ENCODE measurements around the gene KTI12.
A peak's percentile ranks its signal among the peaks of the same experiment; 100 is the strongest.
"Not testable (repeated sequence)": the region's sequence is repeated elsewhere in the genome, so short reads cannot be mapped to it uniquely, and the experiment has no call there.

Gene KTI12

DNA sequence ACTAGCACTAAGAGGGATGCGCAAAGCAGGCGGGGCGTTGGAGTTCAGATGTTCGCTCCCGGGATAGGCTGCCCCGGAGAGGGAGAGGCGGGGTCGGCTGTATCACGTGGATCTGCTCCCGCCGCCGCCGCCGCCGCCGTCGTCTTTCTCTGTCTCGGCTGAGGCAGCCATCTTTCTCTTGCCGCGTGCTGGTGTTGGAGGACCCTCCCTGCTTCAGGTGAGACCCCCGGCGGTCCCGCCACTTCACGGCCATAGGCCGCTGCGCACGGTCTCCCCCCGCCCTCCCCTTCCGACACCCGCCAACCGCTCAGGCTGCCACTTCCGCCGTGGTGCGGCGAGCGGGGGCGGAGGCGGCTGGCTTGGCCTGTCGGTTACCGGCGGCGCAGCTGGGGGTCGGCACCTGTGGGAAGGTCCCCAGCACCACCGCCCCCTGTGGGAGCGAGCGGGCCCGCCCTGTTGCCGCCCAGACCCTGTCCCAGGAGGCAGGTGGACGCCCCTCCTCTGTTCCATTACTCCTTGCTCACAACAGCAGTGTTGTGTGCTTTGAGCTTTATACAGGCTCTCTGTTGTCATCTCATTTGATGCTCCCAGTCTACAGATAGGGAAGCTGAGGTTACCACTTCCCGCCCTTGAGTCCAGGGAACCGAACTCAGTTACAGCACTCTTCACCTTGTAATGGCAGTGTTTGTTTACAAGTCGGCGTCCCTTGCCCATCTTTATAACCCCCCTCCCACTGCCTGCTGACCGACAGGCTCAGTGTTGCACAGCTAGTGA lies 22.7 kb upstream of the KTI12 start, which contains the start of gene BTF3L4:
TSS of gene BTF3L4 (plus strand) at position 133 of the 774 bp plus-strand sequence. CDS start 3,553 bp downstream, outside the sequence.
- Histone ChIP-seq H3K4me1 (ENCODE audit: control insufficient read depth, insufficient read depth, low read length) (peaks cover 13% of the 10 kb centered on the region), H3K36me3 (ENCODE audit: control insufficient read depth, insufficient read depth, low read length) (peaks cover 8% of the 10 kb centered on the region), H3K27me3 (ENCODE audit: control insufficient read depth, insufficient read depth, low read length) (no peaks in the 10 kb centered on the region), H3K9ac (ENCODE audit: low read depth, low read length) (peak within 1 kb of the TSS; percentile 91), H3K4me3 (ENCODE audit: low read depth, low read length) (peak within 1 kb of the TSS; percentile 94), H3K9me3 (ENCODE audit: control insufficient read depth, insufficient read depth, low read length) (no peaks in the 10 kb centered on the region)

DNA sequence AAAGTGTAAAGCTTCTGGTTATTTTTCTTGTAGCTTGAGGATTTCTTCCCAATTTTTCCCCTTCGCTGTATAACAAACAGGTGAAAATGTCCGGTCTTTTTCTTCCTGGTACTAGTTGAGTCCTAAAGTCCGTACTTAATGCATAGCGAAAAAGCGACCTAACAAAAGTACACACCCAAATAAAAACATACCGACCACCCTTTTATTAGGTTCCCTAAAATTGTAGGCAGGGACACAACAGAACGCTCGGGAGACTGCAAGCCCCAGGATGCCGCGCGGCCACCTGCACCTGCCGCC lies 22.2 kb upstream of the KTI12 start:
- no peaks in the 10 kb centered on the region for H3K27me3 ChIP-seq (ENCODE audit: control insufficient read depth, insufficient read depth, low read length)

DNA sequence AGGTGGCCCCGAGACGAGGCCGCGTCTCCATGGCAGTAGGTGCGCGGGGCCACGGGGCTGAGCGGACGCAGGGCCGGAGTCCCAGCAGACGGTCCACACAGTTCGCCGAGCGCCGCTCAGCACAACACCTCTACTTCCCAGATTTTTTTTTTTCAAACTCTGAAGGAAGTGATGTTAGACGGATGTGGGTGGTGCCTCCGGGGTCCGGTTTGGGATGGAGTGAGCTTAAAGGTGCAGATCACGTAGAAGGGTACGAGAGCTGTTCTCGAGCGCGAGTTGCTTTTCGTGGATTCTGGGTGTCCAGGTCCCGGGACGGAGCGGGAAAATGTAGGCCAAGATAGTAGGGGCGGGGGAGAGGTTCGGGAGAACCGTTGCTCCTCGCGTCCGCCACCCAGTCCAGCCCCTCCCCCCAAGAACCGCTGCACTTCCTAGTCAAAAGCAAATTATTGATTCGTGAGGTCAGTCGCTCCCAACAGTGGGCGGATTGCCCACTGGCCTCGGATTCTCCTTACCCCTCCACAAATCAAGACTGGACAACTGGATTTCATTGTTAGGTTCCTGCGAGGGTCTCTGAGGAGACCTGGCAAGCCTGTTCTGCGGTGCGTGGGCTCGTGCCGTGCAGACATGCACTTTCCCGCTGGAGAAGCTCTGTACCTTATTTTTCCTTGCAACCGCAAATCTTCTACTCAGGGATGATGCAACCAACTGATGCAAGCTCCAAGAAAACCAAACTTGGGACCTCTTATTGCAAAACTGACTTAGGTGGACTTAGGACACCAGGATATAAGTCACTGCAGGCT lies 21.7 kb upstream of the KTI12 start, which contains the start of gene TXNDC12:
TSS of gene TXNDC12 (minus strand) at position 126 of the 800 bp plus-strand sequence. CDS start at position 31, 95 bp downstream.
- Histone ChIP-seq H3K36me3 (ENCODE audit: control insufficient read depth, insufficient read depth, low read length) (no peaks in the 10 kb centered on the region), H3K9ac (ENCODE audit: low read depth, low read length) (peak within 1 kb of the TSS; percentile 91), H3K4me1 (ENCODE audit: control insufficient read depth, insufficient read depth, low read length) (peaks cover 13% of the 10 kb centered on the region), H3K9me3 (ENCODE audit: control insufficient read depth, insufficient read depth, low read length) (no peaks in the 10 kb centered on the region), H3K27me3 (ENCODE audit: control insufficient read depth, insufficient read depth, low read length) (no peaks in the 10 kb centered on the region), H3K4me3 (ENCODE audit: low read depth, low read length) (peak within 1 kb of the TSS; percentile 94)

More for the DNA sequence above, 22.2 kb upstream of the KTI12 start:
- H3K4me1 ChIP-seq (ENCODE audit: control insufficient read depth, insufficient read depth, low read length), result peaks cover 13% of the 10 kb centered on the region
- peak overlapping the region; percentile 94 for H3K4me3 ChIP-seq (ENCODE audit: low read depth, low read length)
- H3K9me3 ChIP-seq (ENCODE audit: control insufficient read depth, insufficient read depth, low read length), result no peaks in the 10 kb centered on the region
- H3K9ac ChIP-seq (ENCODE audit: low read depth, low read length), result peak overlapping the region; percentile 91
- peaks cover 4% of the 10 kb centered on the region for H3K36me3 ChIP-seq (ENCODE audit: control insufficient read depth, insufficient read depth, low read length)

DNA sequence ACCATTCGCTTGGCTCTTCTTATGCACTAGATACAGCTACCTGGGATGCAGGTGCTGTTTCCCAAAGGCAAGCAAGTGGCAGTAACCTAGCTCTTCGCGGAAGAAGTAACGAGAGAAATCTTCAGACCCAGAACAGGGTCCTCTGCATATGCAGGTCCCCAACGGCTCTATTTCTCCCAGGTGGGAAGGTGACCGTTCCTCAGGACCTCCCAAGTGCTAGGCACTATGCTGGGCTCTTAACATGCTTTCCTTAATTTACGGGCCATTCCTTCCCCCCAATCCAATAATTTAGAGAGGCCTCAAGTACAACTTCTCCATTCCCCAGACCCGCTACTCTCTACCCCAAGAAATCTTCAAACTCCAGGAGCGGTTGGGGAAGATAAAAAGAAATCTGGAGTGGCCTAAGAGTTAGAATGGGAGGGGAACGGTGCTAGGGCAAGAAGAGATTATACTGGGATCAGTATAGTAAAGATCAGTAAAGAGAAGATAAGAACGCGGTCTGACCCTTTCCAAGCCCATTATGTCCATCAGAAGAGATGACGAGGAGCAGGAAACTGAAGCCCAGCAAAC lies 21.0 kb upstream of the KTI12 start:
- H3K4me1 ChIP-seq (ENCODE audit: control insufficient read depth, insufficient read depth, low read length), result peaks cover 13% of the 10 kb centered on the region
- peak overlapping the region; percentile 75 for H3K9ac ChIP-seq (ENCODE audit: low read depth, low read length)
- H3K9me3 ChIP-seq (ENCODE audit: control insufficient read depth, insufficient read depth, low read length), result no peaks in the 10 kb centered on the region
- H3K27me3 ChIP-seq (ENCODE audit: control insufficient read depth, insufficient read depth, low read length), result no peaks in the 10 kb centered on the region
- H3K36me3 ChIP-seq (ENCODE audit: control insufficient read depth, insufficient read depth, low read length), result no peaks in the 10 kb centered on the region
- peak overlapping the region; percentile 94 for H3K4me3 ChIP-seq (ENCODE audit: low read depth, low read length)

DNA sequence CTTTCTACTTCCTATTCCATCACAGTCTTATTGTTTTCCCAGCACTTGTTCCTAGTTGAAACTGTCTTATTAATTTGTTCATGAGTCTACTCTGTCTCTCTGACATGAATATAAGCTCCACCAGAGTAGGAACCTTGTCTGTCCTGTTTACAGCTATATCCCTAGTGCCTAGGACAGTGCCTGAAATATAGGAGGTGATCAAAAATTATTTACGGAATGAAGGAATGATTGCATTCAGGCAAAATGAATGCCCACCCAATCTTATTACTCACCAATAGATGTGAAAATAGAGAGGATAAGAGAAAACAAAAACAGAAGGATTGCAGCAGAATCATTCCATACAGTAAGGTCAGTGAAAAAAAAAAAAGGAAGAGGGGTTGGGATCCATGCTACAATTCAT lies 20.3 kb upstream of the KTI12 start:
- H3K9ac ChIP-seq (ENCODE audit: low read depth, low read length), result peak overlapping the region; percentile 75

DNA sequence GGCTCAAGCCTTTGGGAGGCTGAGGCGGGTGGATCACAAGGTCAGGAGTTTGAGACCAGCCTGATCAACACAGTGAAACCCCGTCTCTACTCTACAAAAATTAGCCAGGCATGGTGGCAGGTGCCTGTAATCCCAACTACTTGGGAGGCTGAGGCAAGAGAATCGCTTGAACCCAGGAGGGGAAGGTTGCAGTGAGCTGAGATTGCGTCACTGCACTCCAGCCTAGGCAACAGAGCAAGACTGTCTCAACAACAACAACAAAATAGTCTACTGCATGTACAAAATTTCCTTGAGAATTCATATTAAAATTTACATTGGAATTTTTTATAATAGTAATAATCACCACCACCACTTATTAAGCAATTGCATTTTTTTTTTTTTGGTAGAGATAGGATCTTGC lies 15.7 kb upstream of the KTI12 start:
- H3K9me3 ChIP-seq (ENCODE audit: control insufficient read depth, insufficient read depth, low read length), result not testable (repeated sequence)

More for the DNA sequence above, 20.3 kb upstream of the KTI12 start:
- Histone ChIP-seq H3K4me3 (ENCODE audit: low read depth, low read length) (peak overlapping the region; percentile 94), H3K36me3 (ENCODE audit: control insufficient read depth, insufficient read depth, low read length) (no peaks in the 10 kb centered on the region), H3K4me1 (ENCODE audit: control insufficient read depth, insufficient read depth, low read length) (peaks cover 13% of the 10 kb centered on the region), H3K9me3 (ENCODE audit: control insufficient read depth, insufficient read depth, low read length) (no peaks in the 10 kb centered on the region), H3K27me3 (ENCODE audit: control insufficient read depth, insufficient read depth, low read length) (no peaks in the 10 kb centered on the region)

DNA sequence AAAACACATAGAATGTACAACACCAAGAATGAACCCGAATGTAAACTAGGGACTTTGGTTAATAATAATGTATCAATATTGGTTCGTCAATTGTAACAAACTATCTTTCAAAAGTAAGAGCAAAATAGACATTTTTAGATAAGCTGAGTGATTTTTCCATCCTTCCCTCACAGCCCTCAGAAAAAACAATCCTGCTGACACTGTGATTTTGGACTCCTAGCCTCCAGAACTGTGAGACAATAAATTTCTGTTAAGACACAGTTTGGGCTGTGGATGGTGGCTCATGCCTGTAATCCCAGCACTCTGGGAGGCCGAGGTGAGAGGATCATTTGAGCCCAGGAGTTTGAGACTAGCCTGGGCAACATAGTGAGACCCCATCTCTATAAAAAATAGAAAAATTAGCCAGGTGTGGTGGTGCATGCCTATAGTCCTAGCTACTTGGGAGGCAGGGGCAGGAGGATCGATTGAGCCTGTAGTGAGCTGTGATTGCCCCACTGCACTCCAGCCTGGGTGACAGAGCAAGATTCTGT lies 12.1 kb upstream of the KTI12 start:
- not testable (repeated sequence) for H3K4me1 ChIP-seq (ENCODE audit: control insufficient read depth, insufficient read depth, low read length); H3K9ac ChIP-seq (ENCODE audit: low read depth, low read length); H3K4me3 ChIP-seq (ENCODE audit: low read depth, low read length); H3K27me3 ChIP-seq (ENCODE audit: control insufficient read depth, insufficient read depth, low read length); H3K9me3 ChIP-seq (ENCODE audit: control insufficient read depth, insufficient read depth, low read length); H3K36me3 ChIP-seq (ENCODE audit: control insufficient read depth, insufficient read depth, low read length)

More for the DNA sequence above, 15.7 kb upstream of the KTI12 start:
- not testable (repeated sequence) for H3K4me3 ChIP-seq (ENCODE audit: low read depth, low read length); H3K9ac ChIP-seq (ENCODE audit: low read depth, low read length); H3K36me3 ChIP-seq (ENCODE audit: control insufficient read depth, insufficient read depth, low read length); H3K27me3 ChIP-seq (ENCODE audit: control insufficient read depth, insufficient read depth, low read length); H3K4me1 ChIP-seq (ENCODE audit: control insufficient read depth, insufficient read depth, low read length)

DNA sequence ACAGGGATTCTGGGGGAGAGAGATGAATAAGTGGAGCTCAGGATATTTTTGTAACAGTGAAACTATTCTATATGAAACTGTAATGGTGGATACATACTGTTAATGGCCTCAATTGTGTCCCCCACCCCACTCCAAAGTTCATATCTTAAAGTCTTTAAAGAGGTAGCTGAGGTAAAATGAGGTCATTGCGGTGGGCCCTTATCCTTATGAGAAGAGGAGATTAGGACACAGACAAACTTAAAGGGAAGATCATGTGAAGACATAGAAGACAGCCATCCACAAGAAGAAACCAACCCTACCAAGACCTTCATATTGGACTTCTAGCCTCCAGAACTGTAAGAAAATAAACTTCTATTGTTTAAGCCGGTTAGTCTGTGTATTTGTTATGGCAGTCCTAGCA lies 11.6 kb upstream of the KTI12 start:
- Histone ChIP-seq H3K9ac (ENCODE audit: low read depth, low read length) (no peak overlapping the region), H3K4me3 (ENCODE audit: low read depth, low read length) (no peak overlapping the region), H3K4me1 (ENCODE audit: control insufficient read depth, insufficient read depth, low read length) (no peaks in the 10 kb centered on the region), H3K9me3 (ENCODE audit: control insufficient read depth, insufficient read depth, low read length) (no peaks in the 10 kb centered on the region), H3K36me3 (ENCODE audit: control insufficient read depth, insufficient read depth, low read length) (peaks cover under 1% of the 10 kb centered on the region), H3K27me3 (ENCODE audit: control insufficient read depth, insufficient read depth, low read length) (no peaks in the 10 kb centered on the region)

DNA sequence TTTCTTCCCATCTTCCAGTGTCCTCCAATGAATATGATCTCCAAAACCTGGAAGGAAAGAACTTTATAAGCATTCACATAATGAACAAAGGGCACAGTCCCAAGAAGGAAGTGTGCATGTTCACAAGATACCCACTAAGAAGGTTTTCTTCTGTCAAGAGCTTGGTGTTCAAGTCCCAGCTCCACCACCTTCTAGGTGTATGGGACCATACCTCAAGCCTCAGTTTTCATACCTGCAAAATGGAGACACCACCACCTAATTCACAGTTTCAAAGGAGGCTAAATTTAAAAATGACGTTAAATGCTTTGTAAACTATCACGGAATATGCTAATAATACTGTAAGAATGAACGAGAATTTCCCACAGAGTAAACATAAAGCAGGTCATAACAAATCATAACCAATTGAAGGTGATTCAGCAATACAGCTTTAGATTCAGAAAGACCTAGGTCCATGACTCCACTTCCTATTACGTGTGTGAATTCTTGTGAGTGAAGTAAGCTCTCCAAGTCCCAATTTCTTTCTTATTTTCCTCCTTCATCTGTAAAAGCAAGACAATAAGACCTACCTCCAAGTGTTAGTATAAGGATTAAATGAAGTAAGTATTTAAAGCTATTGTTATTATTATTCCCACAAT lies 8.1 kb upstream of the KTI12 start:
- no peak overlapping the region for H3K4me3 ChIP-seq (ENCODE audit: low read depth, low read length)
- H3K9ac ChIP-seq (ENCODE audit: low read depth, low read length), result no peak overlapping the region

DNA sequence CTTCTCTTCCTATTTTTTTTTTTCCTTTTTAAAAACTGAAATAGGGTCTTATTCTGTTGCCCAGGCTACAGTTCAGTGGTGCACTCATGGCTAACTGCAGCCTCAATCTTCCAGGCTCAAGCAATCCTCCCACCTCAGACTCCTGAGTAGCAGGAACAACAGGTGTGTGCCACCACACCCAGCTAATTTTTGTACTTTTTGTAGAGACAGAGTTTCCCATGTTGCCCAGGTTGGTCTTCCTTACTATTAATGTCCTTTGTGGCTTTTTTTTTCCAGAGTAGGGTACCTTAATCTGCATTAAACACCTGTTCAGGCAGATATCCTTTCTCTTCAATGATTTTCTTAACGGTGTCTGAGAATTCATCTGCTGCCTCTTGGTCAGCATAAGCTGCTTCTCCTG lies 4.3 kb upstream of the KTI12 start:
- no peak overlapping the region for H3K9ac ChIP-seq (ENCODE audit: low read depth, low read length)
- no peak overlapping the region for H3K4me3 ChIP-seq (ENCODE audit: low read depth, low read length)
- no peaks in the 10 kb centered on the region for H3K9me3 ChIP-seq (ENCODE audit: control insufficient read depth, insufficient read depth, low read length)
- H3K27me3 ChIP-seq (ENCODE audit: control insufficient read depth, insufficient read depth, low read length), result no peaks in the 10 kb centered on the region
- H3K4me1 ChIP-seq (ENCODE audit: control insufficient read depth, insufficient read depth, low read length), result no peaks in the 10 kb centered on the region
- peaks cover 2% of the 10 kb centered on the region for H3K36me3 ChIP-seq (ENCODE audit: control insufficient read depth, insufficient read depth, low read length)

More for the DNA sequence above, 8.1 kb upstream of the KTI12 start:
- Histone ChIP-seq H3K4me1 (ENCODE audit: control insufficient read depth, insufficient read depth, low read length) (no peaks in the 10 kb centered on the region), H3K36me3 (ENCODE audit: control insufficient read depth, insufficient read depth, low read length) (peaks cover 2% of the 10 kb centered on the region), H3K27me3 (ENCODE audit: control insufficient read depth, insufficient read depth, low read length) (no peaks in the 10 kb centered on the region), H3K9me3 (ENCODE audit: control insufficient read depth, insufficient read depth, low read length) (no peaks in the 10 kb centered on the region)

DNA sequence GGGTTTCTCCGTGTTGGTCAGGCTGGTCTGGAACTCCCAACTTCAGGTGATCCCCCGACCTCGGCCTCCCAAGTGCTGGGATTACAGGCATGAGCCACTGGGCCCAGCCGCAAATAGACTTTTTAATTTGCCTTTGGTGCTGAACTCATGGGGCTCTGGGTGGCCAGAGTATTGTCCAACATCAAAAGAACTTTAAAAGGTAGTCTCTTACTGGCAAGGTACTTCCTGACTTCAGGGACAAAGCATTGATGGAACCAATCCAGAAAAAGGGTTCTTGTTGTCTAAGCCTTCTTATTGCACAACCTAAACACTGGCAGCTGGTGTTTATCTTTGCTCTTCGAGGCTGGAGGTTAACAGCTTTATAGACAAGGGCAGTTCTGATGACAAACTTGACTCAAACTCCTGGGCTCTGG lies 3.8 kb upstream of the KTI12 start:
- H3K36me3 ChIP-seq (ENCODE audit: control insufficient read depth, insufficient read depth, low read length), result peaks cover 2% of the 10 kb centered on the region
- H3K9ac ChIP-seq (ENCODE audit: low read depth, low read length), result no peak overlapping the region
- H3K27me3 ChIP-seq (ENCODE audit: control insufficient read depth, insufficient read depth, low read length), result no peaks in the 10 kb centered on the region

More for the DNA sequence above, 3.8 kb upstream of the KTI12 start:
- Histone ChIP-seq H3K9me3 (ENCODE audit: control insufficient read depth, insufficient read depth, low read length) (no peaks in the 10 kb centered on the region), H3K4me1 (ENCODE audit: control insufficient read depth, insufficient read depth, low read length) (no peaks in the 10 kb centered on the region), H3K4me3 (ENCODE audit: low read depth, low read length) (no peak overlapping the region)

All from iPS-15b (cell line).